GM21825 (cell line): Measurements from ENCODE around the gene TEX14.
"Not testable (repeated sequence)": the region's sequence is repeated elsewhere in the genome, so short reads cannot be mapped to it uniquely, and the experiment has no call there.

Experiments
- ATAC-seq: cut with Tn5 transposase; IDR thresholded peaks from one replicate; pipeline ENCODE4 v1.9.1; 2021; ENCODE audit warnings: mild to moderate bottlenecking, moderate library complexity; ENCODE audit not compliant: unreplicated experiment

The TEX14 gene

GRCh38 chr17:58565389-58566311, 126.2 kb downstream of the TEX14 start:
- ATAC-seq = no peak

GRCh38 chr17:58564971-58565370, 126.9 kb downstream of the TEX14 start:
- ATAC-seq = no peak

- ATAC-seq = no peak
Measured at GRCh38 chr17:58564243-58564642, 127.6 kb downstream of the TEX14 start.

GRCh38 chr17:58560511-58560910, 131.3 kb downstream of the TEX14 start:
- ATAC-seq = no peak

DNA sequence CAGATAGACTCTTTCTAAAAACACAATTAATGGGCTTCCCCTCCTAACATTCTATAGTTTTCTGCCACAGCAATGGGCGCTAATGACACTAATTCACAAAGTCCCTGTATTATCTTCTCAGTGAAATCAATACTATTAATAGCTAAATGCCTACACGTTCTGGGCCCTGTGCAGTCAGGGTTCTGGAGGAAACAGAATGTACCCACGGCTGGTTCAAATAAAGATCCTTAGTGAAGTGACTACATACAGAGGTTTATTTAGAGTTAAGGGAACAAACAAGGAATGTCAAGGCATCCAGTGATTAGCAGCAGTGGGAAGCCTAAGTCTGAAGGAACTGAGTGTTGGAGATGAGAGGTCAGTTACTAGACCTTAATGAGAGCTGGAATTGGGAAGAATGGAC, 133.9 kb downstream of the TEX14 start:
- no peak for ATAC-seq

DNA sequence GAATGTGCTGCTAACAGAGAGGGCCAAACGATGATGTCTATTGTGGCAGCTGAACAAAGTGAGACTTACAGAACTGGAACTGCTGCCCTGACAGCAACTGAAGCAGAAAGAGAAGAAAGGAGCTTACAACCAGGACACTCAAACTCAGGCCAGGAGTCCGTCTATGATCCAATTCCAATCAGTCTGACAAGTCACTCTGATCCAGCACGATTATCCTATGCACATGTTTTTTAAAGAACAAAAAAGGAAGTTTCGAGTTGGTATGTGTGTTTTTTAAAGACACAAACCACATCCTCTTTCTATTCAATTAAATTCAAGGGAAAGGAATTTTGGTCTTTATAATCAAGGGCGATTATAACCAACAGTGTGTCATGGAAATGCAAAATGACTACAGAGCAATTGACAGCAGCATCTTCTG, 135.0 kb downstream of the TEX14 start:
- no peak for ATAC-seq

- ATAC-seq = not testable (repeated sequence)
Measured at GRCh38 chr17:58555109-58555508, 136.7 kb downstream of the TEX14 start.

DNA sequence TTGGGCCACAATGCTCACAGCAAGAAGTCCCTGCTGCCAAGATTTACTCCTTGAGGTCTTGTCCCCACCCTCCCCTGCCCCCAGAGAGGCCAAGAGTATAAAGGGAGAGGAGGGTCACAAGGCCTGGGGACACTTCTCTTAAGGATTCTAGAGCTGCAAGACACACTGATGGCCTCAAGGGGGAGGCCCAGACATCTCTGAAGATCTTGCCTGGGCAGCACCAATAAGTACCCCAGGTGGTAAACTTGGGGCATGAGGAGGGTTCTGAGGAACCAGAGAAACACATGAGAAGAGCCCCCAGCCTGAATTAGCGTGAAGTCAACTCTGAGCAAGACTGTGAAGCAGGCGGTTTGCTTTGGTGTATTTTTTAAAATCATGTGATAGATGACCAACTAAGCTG, 150.6 kb downstream of the TEX14 start:
- no peak for ATAC-seq

DNA sequence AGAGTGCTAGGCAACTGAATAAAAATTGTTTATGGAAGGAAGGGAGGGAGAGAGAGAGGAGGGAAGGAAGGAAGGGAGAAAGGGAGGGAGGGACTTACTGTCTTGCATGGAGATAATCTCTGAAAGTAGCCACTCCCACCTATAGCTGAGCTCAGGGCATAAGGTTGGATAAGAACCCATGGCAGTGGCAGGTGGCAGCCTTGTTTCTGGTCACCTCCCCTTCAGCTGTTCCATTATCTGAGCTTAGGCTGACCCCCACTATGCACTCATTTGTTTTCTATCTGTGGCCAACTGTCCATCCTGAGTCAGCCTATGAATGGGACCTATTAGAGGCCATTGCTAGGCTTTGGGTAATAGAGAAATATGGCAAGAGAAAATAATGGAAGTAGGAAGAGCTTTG, 152.1 kb downstream of the TEX14 start:
- no peak for ATAC-seq

- ATAC-seq = no peak
Measured at GRCh38 chr17:58538811-58539409, 152.9 kb downstream of the TEX14 start.

DNA sequence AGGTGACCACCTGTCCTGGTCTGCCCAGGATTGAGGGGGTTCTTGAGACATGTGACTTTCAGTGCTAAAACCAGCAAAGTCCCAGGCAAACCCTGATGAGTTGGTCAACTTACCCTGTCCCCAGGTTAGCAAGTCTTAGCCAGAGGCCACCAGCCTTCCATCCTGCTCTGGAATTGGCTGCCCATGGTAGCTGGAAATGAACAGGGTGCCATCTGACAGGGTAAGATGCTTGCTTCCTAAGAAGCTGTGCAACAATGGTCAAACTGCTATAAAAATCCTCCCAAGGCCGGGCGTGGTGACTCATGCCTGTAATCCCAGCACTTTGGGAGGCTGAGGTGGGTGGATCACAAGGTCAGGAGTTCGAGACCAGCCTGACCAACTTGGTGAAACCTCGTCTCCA, 154.6 kb downstream of the TEX14 start:
- no peak for ATAC-seq

DNA sequence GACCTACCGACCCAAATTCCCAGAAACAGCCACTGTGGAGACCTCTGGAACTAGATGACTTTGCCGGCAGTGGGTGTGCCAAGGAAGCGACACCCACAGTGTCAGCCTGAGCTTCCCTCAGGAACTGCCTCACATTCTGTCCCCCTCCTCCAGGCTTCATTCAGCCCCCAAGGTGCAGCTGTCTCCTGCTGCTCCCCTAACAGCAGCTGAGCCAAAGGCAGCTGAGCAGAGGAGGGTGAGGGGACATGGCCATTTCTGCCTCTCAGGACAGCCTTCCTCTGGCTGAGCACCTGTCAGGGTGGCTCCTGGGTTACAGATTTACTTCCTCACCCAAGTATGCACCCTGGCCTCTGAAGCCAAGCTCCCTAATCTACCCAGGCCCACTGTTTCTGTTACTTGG, 155.3 kb downstream of the TEX14 start:
- no peak for ATAC-seq

DNA sequence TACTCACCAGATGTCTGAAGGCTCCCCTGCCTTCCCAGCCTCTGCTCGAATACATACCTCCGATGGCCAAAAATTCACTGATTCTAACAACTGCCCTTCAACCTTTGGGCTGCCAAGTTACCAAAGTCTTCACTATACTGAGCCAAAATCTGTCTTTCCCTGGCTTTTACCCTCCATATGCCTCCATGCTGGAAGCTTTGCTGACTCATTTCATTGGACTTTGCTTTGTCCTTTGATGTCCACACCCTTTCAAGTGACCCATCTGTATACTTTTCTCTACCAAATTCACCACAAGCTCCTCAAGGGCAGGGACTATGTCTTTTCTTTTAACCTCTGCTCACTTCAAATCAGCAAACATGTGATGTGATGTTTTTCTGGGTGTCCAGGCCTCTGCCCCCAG, 156.4 kb downstream of the TEX14 start:
- no peak for ATAC-seq

DNA sequence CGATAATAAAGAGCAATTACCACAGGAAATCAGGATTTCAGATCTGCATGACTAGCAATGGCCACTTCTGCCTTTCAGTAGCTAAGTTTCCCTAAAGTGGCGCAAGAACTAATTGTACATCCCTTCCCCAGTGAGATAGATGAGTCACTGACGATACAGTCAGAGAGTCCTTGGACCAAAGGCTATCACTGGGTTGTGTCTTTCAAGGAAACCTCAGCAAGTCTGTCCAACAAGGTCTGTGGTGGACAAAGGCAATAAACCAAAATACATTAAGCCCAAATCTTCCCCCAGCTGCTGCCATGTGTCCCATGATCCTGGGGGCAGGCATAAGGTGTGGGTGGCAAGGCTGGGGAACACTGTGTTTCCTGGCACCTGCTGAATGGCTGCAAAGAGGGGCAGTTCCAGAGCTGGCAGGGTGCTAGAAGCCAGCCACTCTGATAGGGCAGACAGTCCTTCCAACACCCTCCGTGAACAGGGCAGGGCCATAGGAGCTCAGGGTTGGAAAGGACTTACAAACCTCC, 156.9 kb downstream of the TEX14 start:
- ATAC-seq = no peak

GRCh38 chr17:58534331-58534730, 157.5 kb downstream of the TEX14 start:
- ATAC-seq = no peak

GRCh38 chr17:58533616-58534188, 158.1 kb downstream of the TEX14 start:
- no peak for ATAC-seq

- ATAC-seq = no peak
Measured at GRCh38 chr17:58532555-58532951, 159.3 kb downstream of the TEX14 start.

DNA sequence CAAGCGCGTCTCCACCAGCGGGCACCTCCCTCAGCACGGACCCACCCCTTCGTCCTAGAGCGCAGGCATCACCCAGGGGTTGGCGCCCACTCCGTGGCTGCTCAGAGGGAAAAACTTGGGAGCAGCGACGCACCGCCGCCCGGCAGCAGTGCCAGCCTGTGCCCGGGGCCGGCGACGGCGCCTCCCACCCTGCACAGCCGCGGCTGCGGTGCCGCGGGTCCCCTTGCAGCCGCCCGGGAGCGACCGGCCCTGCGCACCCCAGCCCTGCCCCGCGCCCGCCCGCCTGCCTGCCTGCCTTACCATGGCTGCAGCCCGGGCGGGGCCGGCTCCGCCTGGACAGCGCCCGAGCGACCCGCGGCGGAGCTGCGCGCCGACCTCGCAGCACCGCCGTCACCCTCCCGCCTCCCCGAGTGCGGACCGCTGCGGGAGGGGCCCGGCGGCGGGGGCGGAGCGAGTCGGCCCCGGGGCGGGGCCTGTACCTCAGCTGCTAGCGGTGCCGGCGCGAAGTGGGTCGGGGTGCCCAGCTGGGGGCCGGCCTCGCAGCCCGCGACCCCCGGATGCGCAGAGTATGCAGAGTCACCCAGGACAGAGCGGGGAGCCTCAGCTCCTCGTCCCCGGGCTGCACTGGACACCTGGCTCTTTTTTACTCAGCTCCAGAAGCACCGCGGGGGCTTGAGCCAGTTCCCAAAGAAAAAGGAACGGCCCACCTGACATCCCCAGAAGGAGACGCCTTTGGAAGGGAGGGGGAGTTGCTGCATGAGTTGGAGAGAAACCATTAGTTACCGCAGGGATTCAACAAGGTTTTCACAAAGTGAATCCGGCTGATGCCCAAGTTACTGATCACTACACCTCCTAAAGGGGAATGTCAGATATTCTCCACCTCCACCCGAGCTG, 159.9 kb downstream of the TEX14 start:
- peak; percentile 50 for ATAC-seq

DNA sequence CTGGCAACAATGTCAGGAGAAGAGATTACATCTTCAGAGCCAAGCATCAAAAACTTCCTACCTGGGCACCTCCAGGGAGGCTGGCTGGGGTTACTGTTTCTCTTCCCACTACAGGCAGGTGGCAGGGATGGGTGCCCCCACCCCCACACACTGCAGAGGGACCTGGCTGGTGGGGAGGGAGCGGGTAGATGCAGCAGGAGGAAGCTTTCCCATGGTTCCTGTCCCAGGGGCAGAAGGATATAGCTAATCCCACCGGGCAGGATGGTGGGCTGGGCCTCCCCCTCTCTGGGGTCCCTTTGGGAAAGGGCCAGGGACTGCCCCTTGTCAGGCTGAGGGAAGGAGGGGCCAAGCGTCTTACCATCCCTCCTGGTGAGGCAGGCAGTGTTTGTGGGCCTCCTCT, 160.7 kb downstream of the TEX14 start:
- no peak for ATAC-seq

- no peak for ATAC-seq
Measured at GRCh38 chr17:58530655-58531054, 161.2 kb downstream of the TEX14 start.

DNA sequence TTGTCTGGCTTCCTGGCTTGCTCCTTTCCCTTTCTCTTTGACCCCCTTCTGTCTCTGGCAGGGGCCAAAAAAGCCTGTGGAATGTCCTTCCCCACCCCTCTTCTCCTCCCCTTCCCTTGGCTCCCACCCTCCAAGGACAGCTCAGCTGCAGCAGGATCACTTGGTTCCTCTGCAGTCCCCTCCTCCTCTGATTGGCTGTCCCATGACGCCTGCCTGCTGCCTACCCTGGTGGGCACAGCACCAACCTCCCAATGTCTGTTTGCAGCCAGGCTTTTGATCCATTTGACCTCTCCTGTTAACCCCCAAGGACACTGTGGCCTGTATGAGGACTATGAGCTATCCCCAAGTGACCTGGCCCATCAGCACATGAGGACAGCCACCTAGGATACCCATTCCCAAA, 162.6 kb downstream of the TEX14 start:
- no peak for ATAC-seq
